Measurements from ENCODE around the gene RSPRY1. TPM values are rescaled to one million over a fixed set of nuclear protein-coding genes. Genes with fewer than 3 reads are reported as not detected.
A peak's percentile ranks its signal among the peaks of the same experiment; 100 is the strongest.

RSPRY1 gene
- total and polyA plus RNA-seq, 2 donors from 2014 or later = 14.4 to 32.2 TPM

- H3K27ac ChIP-seq (ENCODE audit: low read depth in 2 of 2, low read length in 2 of 2) = peak overlapping the region; percentile 16 to 41
- H3K36me3 ChIP-seq (ENCODE audit: control insufficient read depth in 2 of 3, insufficient read depth in 3 of 3, low read length in 3 of 3) = peaks cover under 1 to 11% (median 8%) of the 10 kb centered on the region in 3 donors
- FAIRE-seq (no peak), DNase-seq (no peak)
- no peaks in the 10 kb centered on the region for H3K27me3 ChIP-seq (ENCODE audit: control insufficient read depth, insufficient read depth, low read length)
- peaks cover 0 to 37% (median 28%) of the 10 kb centered on the region in 3 donors for H3K4me1 ChIP-seq (ENCODE audit: control insufficient read depth in 2 of 3, insufficient read depth in 2 of 3, low read depth in 1 of 3, low read length in 3 of 3)
- intact Hi-C loops (cut with DNase I) = no loop called here
- no peaks in the 10 kb centered on the region for H3K9me3 ChIP-seq (ENCODE audit: control insufficient read depth in 2 of 3, insufficient read depth in 1 of 3, low read length in 3 of 3)
- H3K9ac ChIP-seq (ENCODE audit: low read length in 3 of 3) = peak overlapping the region in 1 of 3 donors; percentile 1
- no peak overlapping the region for H3K4me3 ChIP-seq (ENCODE audit: low read length in 3 of 3)
- TF ChIP-seq CTCF (IDR thresholded peaks at IDR 0.05; ENCODE audit: borderline replicate concordance, extremely low read depth, insufficient read depth) = no peak
Observed at GRCh38 chr16:57148481-57148880, 37.6 kb upstream of the RSPRY1 start.

GRCh38 chr16:57149391-57149790, 36.7 kb upstream of the RSPRY1 start:
- Histone ChIP-seq H3K4me1 (ENCODE audit: control insufficient read depth in 2 of 3, insufficient read depth in 2 of 3, low read depth in 1 of 3, low read length in 3 of 3) (peaks cover 0 to 35% (median 28%) of the 10 kb centered on the region in 3 donors), H3K27me3 (ENCODE audit: control insufficient read depth, insufficient read depth, low read length) (no peaks in the 10 kb centered on the region), H3K27ac (ENCODE audit: low read depth in 2 of 2, low read length in 2 of 2) (no peak overlapping the region), H3K9me3 (ENCODE audit: control insufficient read depth in 2 of 3, insufficient read depth in 1 of 3, low read length in 3 of 3) (no peaks in the 10 kb centered on the region), H3K36me3 (ENCODE audit: control insufficient read depth in 2 of 3, insufficient read depth in 3 of 3, low read length in 3 of 3) (peaks cover 3 to 20% (median 15%) of the 10 kb centered on the region in 3 donors), H3K4me3 (ENCODE audit: low read length in 3 of 3) (no peak overlapping the region), H3K9ac (ENCODE audit: low read length in 3 of 3) (no peak overlapping the region)
- intact Hi-C loops (cut with DNase I) = no loop called here
- FAIRE-seq (no peak), DNase-seq (no peak)
- TF ChIP-seq CTCF (IDR thresholded peaks at IDR 0.05; ENCODE audit: borderline replicate concordance, extremely low read depth, insufficient read depth) = no peak

- Histone ChIP-seq H3K4me1 (ENCODE audit: control insufficient read depth in 2 of 3, insufficient read depth in 2 of 3, low read depth in 1 of 3, low read length in 3 of 3) (peaks cover 0 to 30% (median 22%) of the 10 kb centered on the region in 3 donors), H3K36me3 (ENCODE audit: control insufficient read depth in 2 of 3, insufficient read depth in 3 of 3, low read length in 3 of 3) (peaks cover 7 to 33% (median 18%) of the 10 kb centered on the region in 3 donors), H3K27me3 (ENCODE audit: control insufficient read depth, insufficient read depth, low read length) (no peaks in the 10 kb centered on the region), H3K4me3 (ENCODE audit: low read length in 3 of 3) (no peak overlapping the region), H3K27ac (ENCODE audit: low read depth in 2 of 2, low read length in 2 of 2) (peak overlapping the region in 1 of 2 donors; percentile 7), H3K9me3 (ENCODE audit: control insufficient read depth in 2 of 3, insufficient read depth in 1 of 3, low read length in 3 of 3) (no peaks in the 10 kb centered on the region), H3K9ac (ENCODE audit: low read length in 3 of 3) (no peak overlapping the region)
- DNase-seq = no peak
- no peak for TF ChIP-seq CTCF (IDR thresholded peaks at IDR 0.05; ENCODE audit: borderline replicate concordance, extremely low read depth, insufficient read depth)
- intact Hi-C loops (cut with DNase I) = no loop called here
- no peak for FAIRE-seq
Observed at GRCh38 chr16:57150682-57151330, 35.3 kb upstream of the RSPRY1 start.
